ENCODE data around the gene KCTD6.

KCTD6 gene

DNA sequence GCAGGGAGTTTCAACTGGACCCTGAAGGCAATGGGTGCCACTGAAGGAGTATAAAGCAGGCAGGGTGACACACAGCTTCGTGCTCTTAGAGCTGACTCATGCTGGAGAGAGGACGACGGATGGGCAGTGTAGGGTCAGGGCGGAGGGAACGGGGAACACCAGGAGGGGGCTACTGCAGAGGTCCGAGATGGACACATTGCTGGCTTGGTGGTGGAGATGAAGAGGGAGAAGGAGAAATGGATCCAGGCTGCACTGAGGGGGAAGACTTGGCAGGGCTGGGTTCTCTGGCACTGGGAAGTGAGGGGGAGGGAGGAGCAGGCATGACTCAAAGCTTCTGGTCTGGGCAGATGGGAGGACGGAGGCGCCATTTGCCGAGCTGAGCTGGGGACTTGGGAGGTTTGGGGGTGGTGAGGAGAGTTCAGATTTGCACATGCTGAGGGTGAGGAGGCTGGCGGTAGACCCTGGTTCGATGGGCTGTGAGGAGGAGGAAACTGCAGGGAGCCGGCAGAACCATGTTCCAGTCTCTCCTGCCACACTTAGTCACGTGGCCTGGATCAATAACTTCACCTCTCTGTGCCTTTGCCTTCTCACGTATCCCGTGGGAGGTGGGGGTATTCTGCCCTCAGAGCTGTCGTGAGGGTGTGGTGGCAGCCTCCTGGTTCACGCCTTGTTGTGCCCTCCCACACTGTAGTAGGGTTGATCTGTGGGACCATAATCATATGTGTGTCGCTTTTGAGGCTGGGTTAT is 4.6 kb upstream of the KCTD6 start:
- no peak for DNase-seq

GRCh38 chr3:58488967-58489366 is 2.9 kb upstream of the KCTD6 start:
- DNase-seq: no peak

GRCh38 chr3:58490860-58491501 is 915 bp upstream of the KCTD6 start:
- peak in 2 of 6 experiments; percentile 19 to 36 for DNase-seq

DNA sequence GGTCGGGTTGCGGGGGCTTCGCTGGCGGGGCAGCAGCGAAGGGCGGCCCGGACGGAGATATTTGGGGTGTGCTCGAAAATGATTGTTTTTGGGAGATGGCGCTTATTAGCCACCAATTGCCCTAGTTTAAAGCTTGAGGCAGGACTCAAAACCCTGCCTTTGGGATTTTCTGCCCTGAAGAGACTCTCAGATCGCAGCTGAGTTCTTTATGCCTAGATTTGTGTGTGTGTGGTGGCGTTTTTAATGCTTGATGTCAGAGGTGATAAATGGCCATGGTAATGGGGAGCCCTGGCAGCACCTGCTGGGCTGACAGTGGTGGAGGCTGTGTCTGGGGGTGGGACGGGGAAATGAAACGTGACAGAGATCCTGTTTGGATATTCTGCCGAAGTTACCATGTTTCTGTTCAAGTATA is 604 bp downstream of the KCTD6 start:
- peak in 3 of 6 experiments; percentile 4 to 31 (median 15) for DNase-seq

- no peak for DNase-seq
Observed at GRCh38 chr3:58494107-58494506, 2.2 kb downstream of the KCTD6 start.

DNA sequence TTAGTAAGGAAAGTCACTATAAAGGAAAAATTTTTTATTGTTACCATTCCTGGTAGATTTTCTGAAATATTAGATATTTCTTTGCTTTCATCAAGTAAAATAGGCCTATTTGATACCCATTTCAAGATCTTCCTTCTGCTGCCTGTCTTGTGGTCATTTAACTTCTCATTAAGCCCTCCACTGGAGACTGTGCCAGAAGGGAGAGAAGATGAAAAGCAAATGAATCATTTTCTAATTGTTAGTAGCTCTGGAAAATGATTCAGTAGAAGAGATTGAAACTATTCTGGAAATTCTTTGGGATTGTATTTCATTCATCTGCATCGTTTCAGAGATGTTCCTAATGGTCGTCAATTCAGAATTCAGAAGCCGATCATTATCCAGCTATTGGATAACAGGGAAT is 3.2 kb downstream of the KCTD6 start:
- no peak for DNase-seq

- DNase-seq: no peak
Observed at GRCh38 chr3:58496206-58496857, 4.4 kb downstream of the KCTD6 start.

DNA sequence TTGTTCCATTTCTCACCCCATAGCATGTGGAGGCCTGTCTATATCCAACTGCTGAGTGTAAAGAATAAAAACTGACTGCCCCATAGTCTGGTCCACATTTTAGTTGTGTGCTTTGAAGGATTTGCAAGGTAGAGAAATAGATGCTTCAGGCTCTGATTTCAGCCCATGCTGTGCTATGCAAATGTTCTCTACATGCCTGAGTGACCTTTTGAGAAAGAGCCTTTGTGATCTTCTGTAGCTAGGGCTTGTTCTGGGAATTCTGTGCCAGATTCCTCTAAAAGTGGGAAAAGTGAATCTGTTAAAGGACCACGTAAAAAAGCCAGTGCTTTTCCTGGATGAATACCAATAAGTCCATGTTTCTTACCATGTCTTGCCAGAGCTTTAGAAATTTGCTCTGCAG is 5.2 kb downstream of the KCTD6 start:
- no peak for DNase-seq

DNA sequence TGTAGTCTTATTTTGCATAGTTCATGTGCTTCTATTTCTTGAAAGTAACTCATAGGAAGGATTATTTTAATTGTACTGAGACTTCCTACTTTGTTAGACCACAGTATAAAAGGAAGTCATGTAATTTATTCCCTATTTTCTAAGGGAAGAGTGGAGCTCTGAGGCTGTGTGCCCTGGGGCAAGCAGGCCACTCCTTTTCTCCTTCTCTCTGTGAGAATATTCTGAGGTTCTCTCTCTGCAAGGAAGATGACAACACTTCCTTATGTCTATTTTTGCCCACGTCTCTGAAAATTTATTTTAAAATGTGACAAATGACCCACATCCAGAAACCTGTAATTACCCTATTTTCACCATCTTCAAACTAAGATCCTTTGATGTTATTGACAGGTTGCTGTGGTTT is 11.0 kb downstream of the KCTD6 start:
- DNase-seq: no peak

GRCh38 chr3:58507356-58508078 is 15.6 kb downstream of the KCTD6 start:
- DNase-seq: no peak

GRCh38 chr3:58508437-58508836 is 16.5 kb downstream of the KCTD6 start:
- DNase-seq: no peak

DNA sequence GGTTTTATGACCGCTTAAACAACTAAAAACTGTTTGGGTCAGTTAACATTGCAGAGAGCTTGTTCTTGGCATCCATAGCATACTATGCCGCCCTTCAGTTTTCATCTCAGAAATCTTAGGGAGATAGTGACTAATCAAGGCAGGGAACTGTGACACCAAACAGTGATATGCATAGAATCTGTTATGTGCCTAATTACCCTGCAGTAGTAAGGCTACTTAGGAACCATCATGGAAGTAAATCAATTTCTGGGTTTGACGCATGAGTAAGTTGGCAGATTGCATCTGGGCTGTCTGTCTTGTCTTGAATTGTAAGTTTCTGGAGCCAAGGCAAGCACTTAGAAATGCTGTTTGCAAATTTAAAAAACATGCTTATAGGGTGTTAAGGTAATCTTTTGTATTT is 22.5 kb downstream of the KCTD6 start:
- no peak for DNase-seq

GRCh38 chr3:58518291-58518789 is 26.4 kb downstream of the KCTD6 start:
- no peak for DNase-seq

- DNase-seq: no peak
Observed at GRCh38 chr3:58519668-58520402, 27.9 kb downstream of the KCTD6 start.

- DNase-seq: no peak
Observed at GRCh38 chr3:58520403-58521335, 28.8 kb downstream of the KCTD6 start.

DNA sequence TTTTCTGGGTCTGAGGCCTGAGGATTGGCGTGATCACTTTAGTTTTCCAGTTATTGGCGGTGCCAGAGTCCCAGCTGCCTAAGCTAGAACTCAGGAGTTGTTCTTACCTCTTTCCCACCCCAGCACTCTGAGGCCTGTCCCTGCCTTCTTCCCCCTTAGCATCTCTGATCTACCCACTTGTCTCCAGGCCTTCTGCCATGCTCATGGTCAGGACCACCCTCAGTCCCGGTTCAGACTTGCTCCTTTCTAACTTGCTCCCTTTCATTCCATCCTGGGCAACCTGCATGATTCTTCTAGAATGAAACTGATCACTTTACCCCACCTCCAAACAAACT is 29.4 kb downstream of the KCTD6 start:
- no peak for DNase-seq

DNA sequence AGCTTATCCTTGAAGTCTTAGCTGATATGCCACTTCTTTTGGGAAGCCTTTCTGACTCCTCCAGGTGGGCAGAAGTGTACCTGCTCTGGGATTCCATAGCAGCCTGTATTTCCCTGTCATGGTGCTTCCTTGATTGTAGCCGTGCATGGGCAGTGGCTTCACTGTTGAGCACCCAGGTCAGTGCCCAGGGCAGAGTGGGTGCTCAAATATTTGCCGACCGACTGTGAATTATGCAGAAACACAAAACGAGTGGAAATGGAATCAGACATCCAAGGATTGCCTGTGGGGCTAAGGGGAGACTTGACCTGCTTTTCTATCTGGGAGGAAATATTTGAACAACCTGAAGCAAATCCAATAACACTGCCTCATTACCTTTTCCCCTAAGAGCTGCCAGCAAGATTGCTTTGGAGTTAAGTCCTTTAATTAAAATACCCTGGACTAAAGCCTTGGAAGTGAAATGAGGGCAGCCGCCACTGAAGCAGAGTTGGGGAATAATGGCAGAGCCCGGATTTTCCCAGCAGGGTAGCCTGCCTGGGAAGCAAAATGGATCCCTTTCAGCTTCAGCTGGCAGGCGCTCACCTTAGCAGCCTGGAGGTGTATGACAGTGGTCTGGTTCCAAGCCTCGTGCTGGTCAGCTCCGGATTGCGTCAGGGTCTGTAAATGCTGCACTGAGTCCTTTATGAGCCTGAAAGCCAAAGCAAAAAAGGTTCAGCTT is 30.2 kb downstream of the KCTD6 start:
- no peak for DNase-seq

GRCh38 chr3:58522759-58523425 is 31.0 kb downstream of the KCTD6 start:
- DNase-seq: no peak

- DNase-seq: no peak
Observed at GRCh38 chr3:58524326-58524888, 32.5 kb downstream of the KCTD6 start.

DNA sequence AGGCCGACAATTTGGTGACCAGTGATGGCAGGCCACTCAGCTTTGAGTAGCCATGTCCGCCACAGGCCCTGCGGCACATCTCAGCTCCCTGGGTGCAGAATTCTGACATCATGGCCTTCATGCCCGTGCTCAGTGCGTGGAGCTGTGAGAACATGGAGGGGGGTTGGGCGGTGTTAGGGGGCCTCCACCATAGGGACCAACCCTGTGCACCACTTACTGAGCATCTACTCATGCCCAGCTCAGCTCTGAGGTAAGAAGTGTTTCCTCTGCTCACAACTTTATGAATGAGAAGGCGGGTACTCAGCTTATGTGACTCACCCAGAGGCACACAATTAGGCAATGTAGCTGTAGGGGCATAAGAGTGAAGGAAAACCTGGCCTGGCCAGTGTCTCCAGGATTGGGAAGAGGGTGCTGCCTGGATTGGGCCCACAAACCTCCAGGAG is 34.6 kb downstream of the KCTD6 start:
- no peak for DNase-seq
